ENCODE measurements around the gene OR2W3. TPM values are rescaled to one million over a fixed set of nuclear protein-coding genes. Genes with fewer than 3 reads are reported as not detected.
A peak's percentile ranks its signal among the peaks of the same experiment; 100 is the strongest.

OR2W3 gene
- total RNA-seq (2014; rRNA removed; shearing (Covaris generic)): 0.24 TPM in 1 of 2 replicates, not detected in the other

DNA sequence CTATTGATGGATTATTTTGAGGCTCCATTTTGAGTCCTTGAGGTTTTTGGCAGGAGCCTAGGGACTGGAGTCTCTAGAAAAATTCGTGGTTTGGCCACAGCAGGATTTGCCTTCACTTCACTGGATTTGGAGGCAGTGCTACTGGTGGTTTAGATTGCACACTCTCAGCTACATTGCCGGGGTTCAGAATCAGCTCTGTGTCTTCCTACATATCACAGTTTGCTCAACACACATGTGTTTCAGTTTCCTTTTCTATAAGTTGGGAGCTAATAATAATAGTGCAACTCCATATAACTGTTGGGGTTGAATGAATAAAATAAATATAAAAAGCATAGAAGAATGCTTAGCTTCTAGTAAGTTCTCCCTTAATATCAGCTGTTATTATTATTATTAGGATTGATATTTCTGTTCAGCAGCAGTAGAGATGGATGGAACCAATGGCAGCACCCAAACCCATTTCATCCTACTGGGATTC lies at the start of gene OR2W3:
OR2W3 (plus strand) TSS at position 425 of the 475 bp plus-strand sequence; CDS start at position 425, 0 bp downstream.
- DNase-seq (ENCODE audit: low read depth): no peak

DNA sequence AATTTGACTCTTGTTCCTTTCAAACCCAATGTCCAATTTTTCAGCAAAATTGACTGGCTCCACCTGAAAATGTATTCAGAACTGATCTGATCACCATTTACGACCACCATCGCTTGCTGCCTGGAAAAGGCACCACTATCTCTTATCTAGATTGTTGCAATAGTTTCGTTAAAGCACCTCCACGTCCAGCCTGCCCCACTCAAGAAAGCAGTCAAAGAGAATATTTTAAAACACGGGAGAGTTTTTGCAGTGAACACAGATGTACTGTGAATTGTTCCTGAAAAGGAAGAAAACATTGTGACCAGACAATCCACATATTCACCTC lies 49.7 kb upstream of the OR2W3 start:
- DNase-seq (ENCODE audit: low read depth): no peak

DNA sequence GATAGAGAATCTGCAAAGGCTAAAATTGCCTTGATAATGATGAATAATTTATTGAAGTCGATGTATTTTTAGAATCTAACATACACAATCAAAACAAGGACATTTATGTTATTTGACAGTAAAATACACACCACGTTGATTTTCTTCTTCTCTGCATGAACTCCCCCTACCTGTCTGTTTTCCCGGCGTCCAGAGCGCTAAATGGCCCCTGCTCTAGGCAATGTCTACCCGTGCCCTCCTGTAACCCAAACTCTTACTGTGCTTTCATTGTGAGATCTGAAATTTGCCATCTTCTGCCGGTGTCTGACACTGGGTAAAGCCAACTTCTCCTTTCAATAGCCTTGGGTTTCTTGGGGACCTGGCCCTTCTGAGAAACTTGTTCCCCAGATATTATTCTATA lies 47.0 kb upstream of the OR2W3 start:
- DNase-seq (ENCODE audit: low read depth): no peak

DNA sequence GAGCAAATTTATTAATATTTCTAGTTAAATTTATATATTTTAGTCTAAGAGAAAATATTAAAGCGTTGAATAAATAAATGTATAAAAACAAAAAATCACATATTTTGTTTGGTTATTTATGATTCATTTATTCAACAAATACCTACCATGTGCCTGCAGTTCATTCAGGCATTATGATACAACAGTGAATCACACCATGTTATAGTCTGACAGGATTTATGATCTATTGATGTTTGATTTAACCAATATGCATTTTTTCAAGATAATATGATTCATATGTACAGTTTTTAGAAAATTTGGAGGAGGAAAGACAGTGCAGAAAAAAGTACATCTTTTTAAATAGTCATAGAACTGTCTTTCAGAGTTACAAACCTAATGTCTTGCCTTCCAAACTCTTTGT lies 45.8 kb upstream of the OR2W3 start:
- no peak for DNase-seq (ENCODE audit: low read depth)

- no peak for DNase-seq (ENCODE audit: low read depth)
These were observed 40.4 kb upstream of the OR2W3 start for GRCh38 chr1:247854899-247855545.

DNA sequence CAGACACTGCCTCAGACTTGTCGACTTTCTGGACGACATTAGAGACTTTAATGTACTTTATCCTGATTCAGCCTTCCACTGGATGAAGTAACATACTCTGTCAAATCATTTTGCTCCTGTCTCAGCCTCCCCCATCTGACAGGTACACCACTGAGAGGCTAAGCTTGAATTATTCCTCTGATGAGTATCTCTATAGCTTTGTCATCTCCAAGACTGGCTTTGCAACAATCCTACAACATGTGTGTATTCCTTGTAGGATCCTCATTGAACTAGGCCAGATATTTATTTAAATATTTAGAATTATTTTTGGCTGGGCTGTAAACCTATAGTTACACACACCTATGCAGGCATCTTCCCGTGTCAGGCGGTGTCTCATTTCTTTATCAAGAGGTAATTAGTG lies 39.5 kb upstream of the OR2W3 start:
- no peak for DNase-seq (ENCODE audit: low read depth)

DNA sequence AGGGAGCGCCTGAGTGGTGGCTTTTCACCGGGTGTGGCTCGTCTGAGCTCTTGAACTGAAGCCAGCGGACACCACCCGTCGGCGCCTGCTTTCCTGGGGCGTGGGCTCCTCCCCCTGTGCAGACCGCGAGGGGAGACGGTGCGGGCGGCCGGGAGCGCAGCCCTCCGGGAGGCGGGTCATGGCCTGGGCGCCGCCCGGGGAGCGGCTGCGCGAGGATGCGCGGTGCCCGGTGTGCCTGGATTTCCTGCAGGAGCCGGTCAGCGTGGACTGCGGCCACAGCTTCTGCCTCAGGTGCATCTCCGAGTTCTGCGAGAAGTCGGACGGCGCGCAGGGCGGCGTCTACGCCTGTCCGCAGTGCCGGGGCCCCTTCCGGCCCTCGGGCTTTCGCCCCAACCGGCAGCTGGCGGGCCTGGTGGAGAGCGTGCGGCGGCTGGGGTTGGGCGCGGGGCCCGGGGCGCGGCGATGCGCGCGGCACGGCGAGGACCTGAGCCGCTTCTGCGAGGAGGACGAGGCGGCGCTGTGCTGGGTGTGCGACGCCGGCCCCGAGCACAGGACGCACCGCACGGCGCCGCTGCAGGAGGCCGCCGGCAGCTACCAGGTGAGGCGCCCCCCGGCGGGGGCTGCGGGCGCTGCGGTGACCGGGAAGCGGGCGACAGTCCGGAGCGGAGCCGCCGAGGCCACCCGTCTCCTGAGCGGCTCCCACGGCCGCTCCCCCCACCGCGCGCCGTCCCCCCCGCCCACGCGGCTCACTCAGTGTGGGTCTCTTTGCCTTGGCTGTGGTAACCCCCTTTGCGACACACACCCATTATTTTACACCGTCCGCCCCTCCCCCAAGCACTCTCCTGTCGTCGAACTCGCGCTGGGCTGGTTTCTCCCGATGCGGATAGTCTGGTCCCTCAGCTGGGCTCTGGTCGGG lies 38.1 kb upstream of the OR2W3 start, which contains the start of gene TRIM58:
TRIM58 (plus strand) TSS at position 119 of the 916 bp plus-strand sequence; CDS start at position 179, 60 bp downstream.
- peak; percentile 67 for DNase-seq (ENCODE audit: low read depth)

DNA sequence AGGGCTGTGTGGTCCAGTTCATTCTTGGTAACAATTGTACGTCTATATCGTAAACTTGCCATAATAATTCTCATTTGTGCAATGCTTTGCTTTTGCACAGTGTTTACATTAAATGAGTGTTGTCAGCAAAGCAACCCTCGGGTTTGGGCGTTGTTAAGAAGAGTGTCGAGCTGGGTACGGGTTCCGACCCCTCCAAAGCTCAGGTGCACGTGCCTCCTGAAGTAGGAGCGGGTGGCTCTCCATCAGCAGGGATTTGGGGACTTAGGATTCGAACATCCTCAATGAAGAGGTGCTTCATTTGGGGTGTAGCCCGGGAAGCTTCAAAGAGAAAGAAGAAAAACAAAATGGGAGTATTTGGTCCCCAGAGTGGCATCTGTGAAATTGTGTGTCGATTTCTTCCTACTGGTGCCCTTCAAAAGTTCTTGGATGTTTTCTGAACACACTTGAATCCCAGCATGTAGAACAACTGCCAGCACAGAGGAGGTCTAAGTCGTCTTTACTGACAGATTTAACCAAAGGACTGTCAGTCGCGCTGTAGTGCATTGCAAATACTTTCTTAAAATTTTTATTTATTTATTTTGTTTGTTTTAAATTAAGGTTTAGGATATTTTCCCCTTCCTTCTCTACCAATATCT lies 37.3 kb upstream of the OR2W3 start:
- no peak for DNase-seq (ENCODE audit: low read depth)

GRCh38 chr1:247862756-247863155 lies 32.6 kb upstream of the OR2W3 start:
- no peak for DNase-seq (ENCODE audit: low read depth)

DNA sequence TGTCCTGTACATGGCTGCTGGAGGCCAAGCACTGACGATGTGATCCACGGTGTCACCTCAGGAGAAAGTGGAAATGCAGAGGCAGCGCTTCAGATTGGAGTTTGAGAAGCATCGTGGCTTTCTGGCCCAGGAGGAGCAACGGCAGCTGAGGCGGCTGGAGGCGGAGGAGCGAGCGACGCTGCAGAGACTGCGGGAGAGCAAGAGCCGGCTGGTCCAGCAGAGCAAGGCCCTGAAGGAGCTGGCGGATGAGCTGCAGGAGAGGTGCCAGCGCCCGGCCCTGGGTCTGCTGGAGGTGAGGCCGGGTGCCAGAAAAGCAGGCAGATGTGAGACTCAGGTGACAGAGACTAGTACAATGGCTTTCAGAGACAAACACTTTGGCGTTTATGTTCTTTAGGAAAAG lies 30.7 kb upstream of the OR2W3 start:
- no peak for DNase-seq (ENCODE audit: low read depth)

GRCh38 chr1:247865416-247865815 lies 30.0 kb upstream of the OR2W3 start:
- DNase-seq (ENCODE audit: low read depth): no peak

- DNase-seq (ENCODE audit: low read depth): no peak
These were observed 12.0 kb upstream of the OR2W3 start for GRCh38 chr1:247883346-247883745.

- DNase-seq (ENCODE audit: low read depth): no peak
These were observed 10.5 kb upstream of the OR2W3 start for GRCh38 chr1:247884797-247885413.

GRCh38 chr1:247895976-247896375 lies 589 bp downstream of the OR2W3 start:
- DNase-seq (ENCODE audit: low read depth): no peak

GRCh38 chr1:247904122-247904521 lies 8.7 kb downstream of the OR2W3 start:
- no peak for DNase-seq (ENCODE audit: low read depth)

GRCh38 chr1:247905181-247905580 lies 9.8 kb downstream of the OR2W3 start:
- no peak for DNase-seq (ENCODE audit: low read depth)

DNA sequence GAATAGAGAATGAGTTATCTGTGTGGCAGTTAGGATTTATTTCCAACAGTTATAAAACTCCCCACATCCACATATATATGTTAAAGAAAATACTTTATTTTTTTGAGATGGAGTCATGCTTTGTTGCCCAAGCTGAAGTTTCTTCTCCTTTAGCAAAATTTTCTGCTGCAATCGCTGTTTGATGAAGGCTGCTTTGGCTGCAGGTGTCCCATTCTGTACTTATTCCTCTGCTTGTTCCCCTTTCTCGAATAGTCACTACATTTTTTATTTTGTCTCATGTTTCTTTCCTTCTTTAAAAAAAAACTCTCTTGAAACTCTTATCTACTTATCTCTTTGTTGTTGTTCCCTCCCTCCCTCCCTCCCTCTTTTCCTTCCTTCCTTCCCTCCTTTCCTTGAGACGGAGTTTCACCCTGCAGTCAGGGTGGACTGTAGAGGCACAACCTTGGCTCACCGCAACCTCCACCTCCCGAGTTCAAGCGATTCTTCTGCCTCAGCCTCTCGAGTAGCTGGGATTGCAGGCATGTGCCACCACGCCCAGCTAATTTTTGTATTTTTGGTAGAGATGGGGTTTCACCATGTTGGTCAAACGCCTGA lies 10.6 kb downstream of the OR2W3 start:
- no peak for DNase-seq (ENCODE audit: low read depth)

GRCh38 chr1:247906504-247907047 lies 11.2 kb downstream of the OR2W3 start:
- DNase-seq (ENCODE audit: low read depth): peak; percentile 82

- peak; percentile 20 for DNase-seq (ENCODE audit: low read depth)
These were observed 13.4 kb downstream of the OR2W3 start for GRCh38 chr1:247908766-247909165.

- no peak for DNase-seq (ENCODE audit: low read depth)
These were observed 18.4 kb downstream of the OR2W3 start for GRCh38 chr1:247913786-247914185.

DNA sequence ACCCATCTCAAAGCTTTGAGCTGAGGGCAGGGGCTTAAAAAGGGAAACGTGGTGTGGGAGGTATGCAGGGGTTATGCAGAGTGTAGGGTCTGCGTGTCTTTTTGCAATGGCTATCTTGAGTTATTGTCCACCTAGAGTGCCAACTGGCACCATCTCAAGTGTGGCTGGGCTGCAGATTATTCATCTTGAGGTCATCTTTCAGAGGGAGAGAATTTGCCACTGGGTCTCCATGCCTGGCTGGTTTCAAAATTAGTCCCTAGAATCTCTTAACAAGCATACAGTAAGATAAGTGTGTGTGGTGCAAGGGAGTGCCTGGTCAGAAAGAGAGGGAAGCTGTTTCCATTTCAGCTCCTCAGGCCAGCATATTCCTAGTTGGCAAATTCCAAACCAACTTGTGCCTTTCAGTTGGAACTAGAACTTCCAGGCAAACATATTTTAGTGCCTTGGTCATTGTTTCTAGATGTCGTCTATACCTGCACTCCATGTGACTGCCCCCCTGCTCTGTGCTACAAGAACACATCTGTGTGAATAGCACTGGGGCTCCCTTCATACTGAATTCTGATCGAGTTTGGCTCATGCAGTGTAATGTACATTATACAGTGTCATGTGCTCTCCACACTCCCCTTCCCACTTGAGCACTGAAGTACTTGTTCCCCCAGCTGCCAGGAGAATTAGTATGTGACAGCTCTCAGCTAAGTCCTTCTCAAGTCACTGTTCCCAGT lies 19.7 kb downstream of the OR2W3 start:
- DNase-seq (ENCODE audit: low read depth): peak; percentile 72

Data from RPMI7951 (cell line).